ENCODE results near the gene OSBP2.

OSBP2 gene

DNA sequence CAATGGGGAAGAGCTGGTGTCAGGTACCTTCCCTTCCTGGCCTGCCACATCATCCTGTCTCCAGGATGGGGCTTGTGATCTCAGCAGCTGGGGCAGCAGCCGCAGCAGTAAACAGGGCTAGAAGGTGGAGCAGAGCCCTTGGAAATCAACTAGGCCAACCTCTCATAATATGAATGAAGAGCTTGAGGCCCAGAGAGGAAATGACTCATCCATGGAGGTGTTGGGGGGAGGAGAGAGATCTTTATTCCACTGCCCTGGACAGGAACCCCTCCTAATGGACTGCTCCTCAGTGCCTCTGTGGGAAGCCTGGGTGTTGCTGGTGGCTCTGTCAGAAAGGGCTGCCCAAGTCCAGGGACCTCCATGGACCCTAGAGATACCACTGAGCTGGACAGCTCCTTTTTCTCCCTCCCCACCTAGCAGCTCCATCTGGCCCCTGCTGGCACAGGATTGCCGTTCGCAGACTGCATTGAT lies 111.8 kb downstream of the OSBP2 start:
- TF ChIP-seq TCF4 (CRISPR knock-in tag; IDR thresholded peaks at IDR 0.05; ENCODE audit: borderline replicate concordance), result no peak
- TF ChIP-seq CSDC2 (CRISPR knock-in tag; IDR thresholded peaks at IDR 0.05), result no peak
- TF ChIP-seq, protein P1, sequence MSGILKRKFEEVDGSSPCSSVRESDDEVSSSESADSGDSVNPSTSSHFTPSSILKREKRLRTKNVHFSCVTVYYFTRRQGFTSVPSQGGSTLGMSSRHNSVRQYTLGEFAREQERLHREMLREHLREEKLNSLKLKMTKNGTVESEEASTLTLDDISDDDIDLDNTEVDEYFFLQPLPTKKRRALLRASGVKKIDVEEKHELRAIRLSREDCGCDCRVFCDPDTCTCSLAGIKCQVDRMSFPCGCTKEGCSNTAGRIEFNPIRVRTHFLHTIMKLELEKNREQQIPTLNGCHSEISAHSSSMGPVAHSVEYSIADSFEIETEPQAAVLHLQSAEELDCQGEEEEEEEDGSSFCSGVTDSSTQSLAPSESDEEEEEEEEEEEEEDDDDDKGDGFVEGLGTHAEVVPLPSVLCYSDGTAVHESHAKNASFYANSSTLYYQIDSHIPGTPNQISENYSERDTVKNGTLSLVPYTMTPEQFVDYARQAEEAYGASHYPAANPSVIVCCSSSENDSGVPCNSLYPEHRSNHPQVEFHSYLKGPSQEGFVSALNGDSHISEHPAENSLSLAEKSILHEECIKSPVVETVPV (CRISPR knock-in tag; IDR thresholded peaks at IDR 0.05), result no peak
- no peak for TF ChIP-seq ESRRG (CRISPR knock-in tag; IDR thresholded peaks at IDR 0.05)
- TF ChIP-seq ZFP3 (CRISPR knock-in tag; IDR thresholded peaks at IDR 0.05), result no peak
- no peak for TF ChIP-seq ZNF8 (CRISPR knock-in tag; IDR thresholded peaks at IDR 0.05)
- no peak for TF ChIP-seq ZNF565 (CRISPR knock-in tag; conservative IDR thresholded peaks at IDR 0.05; ENCODE audit: low read depth)
- ATAC-seq, result no peak; the same call in 2 of the 3 replicates

DNA sequence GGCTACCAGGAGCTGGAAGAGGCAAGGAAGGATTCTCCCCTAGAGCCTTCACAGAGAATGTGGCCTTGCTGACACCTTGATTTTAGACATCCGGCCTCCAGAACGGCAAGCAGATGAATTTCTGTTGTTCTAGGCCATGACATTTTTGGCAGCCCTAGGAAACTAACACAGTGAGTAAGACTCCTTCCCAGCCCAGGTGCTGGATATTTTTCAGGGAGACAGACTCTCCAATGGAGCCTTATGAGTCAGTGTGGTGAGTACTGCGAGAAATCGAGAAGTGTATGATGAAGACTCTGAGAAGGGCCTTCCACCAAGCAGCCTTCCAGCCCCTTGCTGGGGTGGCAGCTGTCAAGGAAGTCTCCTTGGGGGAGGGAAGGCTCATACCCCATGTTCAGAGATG lies 114.4 kb downstream of the OSBP2 start:
- TF ChIP-seq BACH2 (CRISPR knock-in tag; IDR thresholded peaks at IDR 0.05; ENCODE audit: borderline replicate concordance) (no peak), ZNF8 (CRISPR knock-in tag; IDR thresholded peaks at IDR 0.05) (no peak), ZC3H10 (CRISPR knock-in tag; IDR thresholded peaks at IDR 0.05) (no peak), ZFP30 (CRISPR knock-in tag; IDR thresholded peaks at IDR 0.05) (no peak), OSR1 (CRISPR knock-in tag; IDR thresholded peaks at IDR 0.05) (no peak), RARB (CRISPR knock-in tag; IDR thresholded peaks at IDR 0.05) (no peak), ARNTL (CRISPR knock-in tag; IDR thresholded peaks at IDR 0.05; ENCODE audit: borderline replicate concordance, low read depth) (no peak), PPARA (CRISPR knock-in tag; IDR thresholded peaks at IDR 0.05; ENCODE audit: borderline replicate concordance) (no peak), CSDC2 (CRISPR knock-in tag; IDR thresholded peaks at IDR 0.05) (no peak), ESRRG (CRISPR knock-in tag; IDR thresholded peaks at IDR 0.05) (no peak), ZNF565 (CRISPR knock-in tag; conservative IDR thresholded peaks at IDR 0.05; ENCODE audit: low read depth) (no peak), ZNF70 (CRISPR knock-in tag; IDR thresholded peaks at IDR 0.05) (no peak), GLIS3 (CRISPR knock-in tag; IDR thresholded peaks at IDR 0.05) (no peak)
- TF ChIP-seq, protein P2, sequence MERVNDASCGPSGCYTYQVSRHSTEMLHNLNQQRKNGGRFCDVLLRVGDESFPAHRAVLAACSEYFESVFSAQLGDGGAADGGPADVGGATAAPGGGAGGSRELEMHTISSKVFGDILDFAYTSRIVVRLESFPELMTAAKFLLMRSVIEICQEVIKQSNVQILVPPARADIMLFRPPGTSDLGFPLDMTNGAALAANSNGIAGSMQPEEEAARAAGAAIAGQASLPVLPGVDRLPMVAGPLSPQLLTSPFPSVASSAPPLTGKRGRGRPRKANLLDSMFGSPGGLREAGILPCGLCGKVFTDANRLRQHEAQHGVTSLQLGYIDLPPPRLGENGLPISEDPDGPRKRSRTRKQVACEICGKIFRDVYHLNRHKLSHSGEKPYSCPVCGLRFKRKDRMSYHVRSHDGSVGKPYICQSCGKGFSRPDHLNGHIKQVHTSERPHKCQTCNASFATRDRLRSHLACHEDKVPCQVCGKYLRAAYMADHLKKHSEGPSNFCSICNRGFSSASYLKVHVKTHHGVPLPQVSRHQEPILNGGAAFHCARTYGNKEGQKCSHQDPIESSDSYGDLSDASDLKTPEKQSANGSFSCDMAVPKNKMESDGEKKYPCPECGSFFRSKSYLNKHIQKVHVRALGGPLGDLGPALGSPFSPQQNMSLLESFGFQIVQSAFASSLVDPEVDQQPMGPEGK (CRISPR knock-in tag; IDR thresholded peaks at IDR 0.05; ENCODE audit: borderline replicate concordance), result no peak
- TF ChIP-seq, protein P3, sequence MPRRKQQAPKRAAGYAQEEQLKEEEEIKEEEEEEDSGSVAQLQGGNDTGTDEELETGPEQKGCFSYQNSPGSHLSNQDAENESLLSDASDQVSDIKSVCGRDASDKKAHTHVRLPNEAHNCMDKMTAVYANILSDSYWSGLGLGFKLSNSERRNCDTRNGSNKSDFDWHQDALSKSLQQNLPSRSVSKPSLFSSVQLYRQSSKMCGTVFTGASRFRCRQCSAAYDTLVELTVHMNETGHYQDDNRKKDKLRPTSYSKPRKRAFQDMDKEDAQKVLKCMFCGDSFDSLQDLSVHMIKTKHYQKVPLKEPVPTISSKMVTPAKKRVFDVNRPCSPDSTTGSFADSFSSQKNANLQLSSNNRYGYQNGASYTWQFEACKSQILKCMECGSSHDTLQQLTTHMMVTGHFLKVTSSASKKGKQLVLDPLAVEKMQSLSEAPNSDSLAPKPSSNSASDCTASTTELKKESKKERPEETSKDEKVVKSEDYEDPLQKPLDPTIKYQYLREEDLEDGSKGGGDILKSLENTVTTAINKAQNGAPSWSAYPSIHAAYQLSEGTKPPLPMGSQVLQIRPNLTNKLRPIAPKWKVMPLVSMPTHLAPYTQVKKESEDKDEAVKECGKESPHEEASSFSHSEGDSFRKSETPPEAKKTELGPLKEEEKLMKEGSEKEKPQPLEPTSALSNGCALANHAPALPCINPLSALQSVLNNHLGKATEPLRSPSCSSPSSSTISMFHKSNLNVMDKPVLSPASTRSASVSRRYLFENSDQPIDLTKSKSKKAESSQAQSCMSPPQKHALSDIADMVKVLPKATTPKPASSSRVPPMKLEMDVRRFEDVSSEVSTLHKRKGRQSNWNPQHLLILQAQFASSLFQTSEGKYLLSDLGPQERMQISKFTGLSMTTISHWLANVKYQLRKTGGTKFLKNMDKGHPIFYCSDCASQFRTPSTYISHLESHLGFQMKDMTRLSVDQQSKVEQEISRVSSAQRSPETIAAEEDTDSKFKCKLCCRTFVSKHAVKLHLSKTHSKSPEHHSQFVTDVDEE (CRISPR knock-in tag; IDR thresholded peaks at IDR 0.05), result no peak
- TF ChIP-seq, protein P1 (CRISPR knock-in tag; IDR thresholded peaks at IDR 0.05), result no peak
- TF ChIP-seq, protein P4, sequence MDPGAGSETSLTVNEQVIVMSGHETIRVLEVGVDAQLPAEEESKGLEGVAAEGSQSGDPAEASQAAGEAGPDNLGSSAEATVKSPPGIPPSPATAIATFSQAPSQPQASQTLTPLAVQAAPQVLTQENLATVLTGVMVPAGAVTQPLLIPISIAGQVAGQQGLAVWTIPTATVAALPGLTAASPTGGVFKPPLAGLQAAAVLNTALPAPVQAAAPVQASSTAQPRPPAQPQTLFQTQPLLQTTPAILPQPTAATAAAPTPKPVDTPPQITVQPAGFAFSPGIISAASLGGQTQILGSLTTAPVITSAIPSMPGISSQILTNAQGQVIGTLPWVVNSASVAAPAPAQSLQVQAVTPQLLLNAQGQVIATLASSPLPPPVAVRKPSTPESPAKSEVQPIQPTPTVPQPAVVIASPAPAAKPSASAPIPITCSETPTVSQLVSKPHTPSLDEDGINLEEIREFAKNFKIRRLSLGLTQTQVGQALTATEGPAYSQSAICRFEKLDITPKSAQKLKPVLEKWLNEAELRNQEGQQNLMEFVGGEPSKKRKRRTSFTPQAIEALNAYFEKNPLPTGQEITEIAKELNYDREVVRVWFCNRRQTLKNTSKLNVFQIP (CRISPR knock-in tag; IDR thresholded peaks at IDR 0.05; ENCODE audit: borderline replicate concordance, low read depth), result no peak
- no peak for ATAC-seq

DNA sequence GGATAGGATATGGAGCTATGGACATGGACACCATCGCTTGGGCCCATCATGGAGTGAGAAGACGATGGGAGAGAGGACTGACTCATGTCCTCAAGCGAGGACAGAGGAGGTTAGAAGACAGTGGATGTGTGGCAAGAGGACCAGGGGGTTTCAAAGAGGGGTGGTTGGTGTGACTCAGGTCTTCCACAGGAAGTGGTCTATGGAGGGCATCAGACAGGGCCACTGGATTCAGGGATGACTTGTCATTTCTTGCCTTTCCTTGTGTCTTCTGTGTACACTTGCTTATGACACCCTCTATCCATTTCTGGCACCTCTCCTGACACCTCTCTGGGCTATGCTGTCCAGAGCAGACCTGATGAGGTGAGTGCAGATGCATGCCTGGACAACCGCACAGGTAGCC lies 115.4 kb downstream of the OSBP2 start:
- no peak for ATAC-seq
- TF ChIP-seq ZFP3 (CRISPR knock-in tag; IDR thresholded peaks at IDR 0.05) (no peak), BACH2 (CRISPR knock-in tag; IDR thresholded peaks at IDR 0.05; ENCODE audit: borderline replicate concordance) (no peak), ZNF565 (CRISPR knock-in tag; conservative IDR thresholded peaks at IDR 0.05; ENCODE audit: low read depth) (no peak), ESRRG (CRISPR knock-in tag; IDR thresholded peaks at IDR 0.05) (no peak), ZNF8 (CRISPR knock-in tag; IDR thresholded peaks at IDR 0.05) (no peak), GLIS3 (CRISPR knock-in tag; IDR thresholded peaks at IDR 0.05) (no peak), OSR1 (CRISPR knock-in tag; IDR thresholded peaks at IDR 0.05) (no peak), ZFP30 (CRISPR knock-in tag; IDR thresholded peaks at IDR 0.05) (no peak), CSDC2 (CRISPR knock-in tag; IDR thresholded peaks at IDR 0.05) (no peak), ZNF70 (CRISPR knock-in tag; IDR thresholded peaks at IDR 0.05) (no peak), TOX (CRISPR knock-in tag; IDR thresholded peaks at IDR 0.05; ENCODE audit: borderline replicate concordance) (no peak)
- TF ChIP-seq, protein P2 (CRISPR knock-in tag; IDR thresholded peaks at IDR 0.05; ENCODE audit: borderline replicate concordance), result no peak
- TF ChIP-seq, protein P1 (CRISPR knock-in tag; IDR thresholded peaks at IDR 0.05), result no peak
- TF ChIP-seq, protein P4 (CRISPR knock-in tag; IDR thresholded peaks at IDR 0.05; ENCODE audit: borderline replicate concordance, low read depth), result no peak

Data from SK-N-SH treated with all-trans-retinoic acid at 6 μM for 48 hours (cell line).